AG04449 (cell line): Measurements from ENCODE around the gene DNAJC4.

ENCODE experiments used
- CTCF ChIA-PET: fragments of 350-600 bp; formaldehyde crosslinking; extraction: SDS; loops from one replicate; lab custom pipeline; 2021; ENCODE audit warnings: antibody characterized with exemption; lab: Yijun Ruan, JAX
- POLR2A ChIA-PET: fragments of 400-600, 350-600 bp; formaldehyde crosslinking; extraction: SDS; loops from one replicate; lab custom pipeline; 2020; ENCODE audit warnings: antibody characterized with exemption, inconsistent platforms; lab: Yijun Ruan, JAX
- DNase-seq: peaks from one replicate; pipeline ENCODE4 v3.0.0-alpha.2; 2010; ENCODE audit warnings: low read depth, low spot score
- H3K4me3 ChIP-seq: 2 replicates; pipeline ENCODE4 v1.5.1; 2011; ENCODE audit warnings: low read depth, mild to moderate bottlenecking, control low read depth, low read length
- TF ChIP-seq, protein P1 (sequence below): IDR thresholded peaks from one replicate; pipeline ENCODE4 v1.5.1; 2011; ENCODE audit warnings: mild to moderate bottlenecking, moderate library complexity, low read length, control low read depth, inconsistent platforms; ENCODE audit not compliant: insufficient read depth; ENCODE audit errors: missing control alignments

DNAJC4 gene

DNA sequence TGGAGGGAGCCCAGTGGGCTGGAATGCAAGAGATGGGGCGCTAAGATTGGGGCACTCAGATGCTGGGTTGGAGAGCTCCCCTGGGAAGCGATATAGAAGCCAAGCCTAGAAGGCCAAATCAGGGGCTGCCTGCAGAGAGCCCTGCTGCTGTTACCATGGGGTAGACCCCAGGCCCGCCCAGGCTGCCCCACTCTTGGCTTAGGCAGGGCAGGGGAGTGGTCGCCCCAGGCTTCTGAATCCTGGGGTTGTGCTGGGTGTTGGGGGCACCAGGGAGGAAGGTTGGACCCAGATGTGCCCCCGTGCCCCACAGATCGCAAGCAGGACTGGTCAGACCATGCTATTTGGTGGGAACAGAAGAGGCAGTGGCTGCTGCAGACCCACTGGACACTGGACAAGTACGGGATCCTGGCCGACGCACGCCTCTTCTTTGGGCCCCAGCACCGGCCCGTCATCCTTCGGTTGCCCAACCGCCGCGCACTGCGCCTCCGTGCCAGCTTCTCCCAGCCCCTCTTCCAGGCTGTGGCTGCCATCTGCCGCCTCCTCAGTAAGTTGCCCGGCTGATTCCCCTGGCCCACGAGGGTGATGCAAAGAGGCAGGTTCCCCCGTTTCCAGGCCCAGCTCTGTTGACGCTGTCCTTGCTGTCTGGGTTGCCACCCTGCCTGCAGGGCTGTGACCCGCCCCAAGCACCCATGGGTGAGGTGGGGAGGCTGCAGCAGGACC is 19.9 kb upstream of the DNAJC4 start:
- POLR2A ChIA-PET, result no interaction called here
- DNase-seq, result no peak

DNA sequence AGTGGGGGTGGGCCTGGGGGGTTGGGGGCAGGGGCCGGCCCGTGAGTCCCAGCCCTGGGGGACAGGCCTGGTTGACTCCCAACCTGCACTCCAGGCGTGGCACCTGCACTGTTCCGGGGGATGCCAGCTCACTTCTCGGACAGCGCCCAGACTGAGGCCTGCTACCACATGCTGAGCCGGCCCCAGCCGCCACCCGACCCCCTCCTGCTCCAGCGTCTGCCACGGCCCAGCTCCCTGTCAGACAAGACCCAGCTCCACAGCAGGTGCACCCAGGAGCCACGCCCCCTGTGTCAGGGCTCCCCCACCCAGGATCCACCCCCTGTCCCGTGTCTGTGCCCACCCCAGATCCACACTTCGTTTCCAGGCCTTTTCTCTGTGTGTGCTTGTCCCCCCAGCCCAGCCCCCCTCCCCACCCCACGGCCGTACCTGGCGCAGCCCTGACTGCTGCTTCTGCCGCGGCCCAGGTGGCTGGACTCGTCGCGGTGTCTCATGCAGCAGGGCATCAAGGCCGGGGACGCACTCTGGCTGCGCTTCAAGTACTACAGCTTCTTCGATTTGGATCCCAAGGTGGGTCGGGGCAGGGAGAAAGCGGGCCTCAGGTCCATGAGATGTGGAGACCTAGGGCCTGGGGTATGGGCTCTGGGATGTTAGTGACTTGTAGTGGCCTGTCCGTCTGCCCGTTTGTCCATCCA is 19.0 kb upstream of the DNAJC4 start:
- no peak for DNase-seq
- no peak overlapping the region for H3K4me3 ChIP-seq
- TF ChIP-seq, protein P1, sequence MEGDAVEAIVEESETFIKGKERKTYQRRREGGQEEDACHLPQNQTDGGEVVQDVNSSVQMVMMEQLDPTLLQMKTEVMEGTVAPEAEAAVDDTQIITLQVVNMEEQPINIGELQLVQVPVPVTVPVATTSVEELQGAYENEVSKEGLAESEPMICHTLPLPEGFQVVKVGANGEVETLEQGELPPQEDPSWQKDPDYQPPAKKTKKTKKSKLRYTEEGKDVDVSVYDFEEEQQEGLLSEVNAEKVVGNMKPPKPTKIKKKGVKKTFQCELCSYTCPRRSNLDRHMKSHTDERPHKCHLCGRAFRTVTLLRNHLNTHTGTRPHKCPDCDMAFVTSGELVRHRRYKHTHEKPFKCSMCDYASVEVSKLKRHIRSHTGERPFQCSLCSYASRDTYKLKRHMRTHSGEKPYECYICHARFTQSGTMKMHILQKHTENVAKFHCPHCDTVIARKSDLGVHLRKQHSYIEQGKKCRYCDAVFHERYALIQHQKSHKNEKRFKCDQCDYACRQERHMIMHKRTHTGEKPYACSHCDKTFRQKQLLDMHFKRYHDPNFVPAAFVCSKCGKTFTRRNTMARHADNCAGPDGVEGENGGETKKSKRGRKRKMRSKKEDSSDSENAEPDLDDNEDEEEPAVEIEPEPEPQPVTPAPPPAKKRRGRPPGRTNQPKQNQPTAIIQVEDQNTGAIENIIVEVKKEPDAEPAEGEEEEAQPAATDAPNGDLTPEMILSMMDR, result no peak
- ChIA-PET CTCF (interaction anchor here (1.3 to 11.7 kb wide), 5 partner anchors 13 to 91 kb away, joined by 3 to 305 read pairs (median 56); partner anchors contain the start of genes CATSPERZ, ESRRA, NUDT22 and STIP1), POLR2A (interaction anchor here (0.6 kb wide), 1 partner anchor 31 kb away, joined by 3 read pairs; no protein-coding TSS in a partner anchor)

More for the DNA sequence above, 19.9 kb upstream of the DNAJC4 start:
- no peak overlapping the region for H3K4me3 ChIP-seq
- CTCF ChIA-PET, result interaction anchor here (1.6 to 11.7 kb wide), 4 partner anchors 14 to 92 kb away, joined by 4 to 305 read pairs (median 88); partner anchors contain the start of genes CATSPERZ, ESRRA, NUDT22 and STIP1
- TF ChIP-seq, protein P1, result no peak

DNA sequence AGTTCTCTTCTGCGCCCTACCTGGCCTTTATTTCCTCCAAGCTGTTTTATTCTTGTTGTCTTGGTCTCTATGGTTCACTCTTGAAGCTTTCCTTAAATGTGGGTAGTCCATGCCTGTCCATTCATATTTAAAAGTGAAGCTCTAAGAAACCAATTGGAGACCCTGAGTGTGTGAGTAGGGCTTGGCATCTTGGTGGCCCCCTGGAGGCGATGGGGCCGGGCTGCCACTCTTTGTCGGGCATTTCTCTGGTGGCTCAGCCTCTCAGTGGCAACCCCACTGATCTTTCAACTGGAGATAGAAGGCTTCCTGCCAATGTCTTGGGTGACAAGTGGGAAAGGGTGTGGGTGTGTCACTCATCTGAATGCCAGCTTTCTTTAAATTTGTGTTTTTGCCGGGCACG is 13.5 kb upstream of the DNAJC4 start:
- TF ChIP-seq, protein P1, result no peak
- no peak overlapping the region for H3K4me3 ChIP-seq
- POLR2A ChIA-PET, result no interaction called here
- DNase-seq, result no peak
- CTCF ChIA-PET, result interaction anchor here (2.6 to 9.1 kb wide), 3 partner anchors 12 to 87 kb away, joined by 8 to 86 read pairs (median 23); partner anchors contain the start of genes ESRRA and FERMT3

DNA sequence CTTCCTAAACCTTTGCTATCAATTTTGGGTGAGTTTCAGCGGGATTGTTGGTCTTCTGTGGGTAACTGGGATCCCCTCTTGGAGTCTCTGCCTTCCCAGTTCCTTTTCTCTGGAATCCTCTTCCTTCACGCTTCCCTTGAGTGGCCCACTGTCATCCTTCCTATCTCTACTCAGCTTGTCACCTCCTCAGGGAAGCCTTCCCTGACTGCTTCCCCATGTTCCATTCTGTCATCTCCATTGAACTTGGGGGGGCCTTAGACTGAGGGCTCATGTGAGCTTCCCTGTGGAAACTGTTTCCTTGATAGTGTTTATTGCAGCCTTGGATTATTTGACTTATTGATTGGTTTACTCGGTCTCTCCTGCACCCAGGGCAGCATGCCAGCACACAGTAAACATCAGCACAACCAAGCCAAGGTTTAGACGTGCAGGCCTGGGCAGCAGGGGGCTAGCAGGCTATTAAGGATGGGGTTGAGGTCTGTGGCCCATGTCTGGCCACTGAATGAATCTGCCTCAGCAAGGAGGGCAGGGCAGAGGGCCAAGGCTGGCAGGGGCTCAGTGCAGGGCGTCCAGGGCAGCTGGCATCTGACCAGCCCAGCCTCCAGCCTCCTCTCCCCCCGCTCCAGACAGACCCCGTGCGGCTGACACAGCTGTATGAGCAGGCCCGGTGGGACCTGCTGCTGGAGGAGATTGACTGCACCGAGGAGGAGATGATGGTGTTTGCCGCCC is 11.6 kb upstream of the DNAJC4 start:
- no peak for DNase-seq
- ChIA-PET CTCF (interaction anchor here (0.7 to 9.1 kb wide), 2 partner anchors 14 to 86 kb away, joined by 3 to 86 read pairs; partner anchors contain the start of gene FERMT3), POLR2A (interaction anchor here (0.7 kb wide), 1 partner anchor 58 kb away, joined by 3 read pairs; no protein-coding TSS in a partner anchor)
- no peak overlapping the region for H3K4me3 ChIP-seq
- TF ChIP-seq, protein P1, result no peak

DNA sequence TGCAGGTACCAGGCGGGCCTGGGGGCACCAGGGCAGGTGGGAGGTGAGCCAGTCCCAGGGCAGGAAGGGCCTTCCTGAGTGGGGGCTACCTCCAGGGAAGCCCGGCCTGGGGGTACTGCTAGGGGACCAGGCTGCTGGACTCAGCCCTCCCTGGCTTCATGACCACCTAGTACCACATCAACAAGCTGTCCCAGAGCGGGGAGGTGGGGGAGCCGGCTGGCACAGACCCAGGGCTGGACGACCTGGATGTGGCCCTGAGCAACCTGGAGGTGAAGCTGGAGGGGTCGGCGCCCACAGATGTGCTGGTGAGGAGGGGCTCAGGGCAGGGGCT is 11.0 kb upstream of the DNAJC4 start:
- TF ChIP-seq, protein P1, result no peak
- POLR2A ChIA-PET, result interaction anchor here (0.7 kb wide), 1 partner anchor 58 kb away, joined by 3 read pairs; no protein-coding TSS in a partner anchor

More for the DNA sequence above, 11.0 kb upstream of the DNAJC4 start:
- H3K4me3 ChIP-seq, result no peak overlapping the region
- DNase-seq, result no peak
- CTCF ChIA-PET, result interaction anchor here (1.2 to 9.1 kb wide), 2 partner anchors 14 to 33 kb away, joined by 3 to 86 read pairs; partner anchors contain the start of gene FERMT3
